HUES48 (cell line): ENCODE results near the gene CARD9.

Experiments used
- H3K27ac ChIP-seq: one replicate; pipeline ENCODE4 v1.7.0; 2013; ENCODE audit warnings: low read depth, low read length, inconsistent platforms
- H3K27me3 ChIP-seq: 2 replicates; pipeline ENCODE4 v1.6.1; 2013; ENCODE audit warnings: mild to moderate bottlenecking, low read length; ENCODE audit not compliant: control insufficient read depth, insufficient read depth
- H3K36me3 ChIP-seq: 2 replicates; pipeline ENCODE4 v1.6.1; 2013; ENCODE audit warnings: low read length; ENCODE audit not compliant: control insufficient read depth, insufficient read depth
- H3K4me1 ChIP-seq: 2 replicates; pipeline ENCODE4 v1.6.1; 2013; ENCODE audit warnings: mild to moderate bottlenecking, low read length; ENCODE audit not compliant: control insufficient read depth, insufficient read depth
- H3K4me3 ChIP-seq: 2 replicates; pipeline ENCODE4 v1.5.1; 2013; ENCODE audit warnings: mild to moderate bottlenecking, low read depth, low read length
- H3K9ac ChIP-seq: 2 replicates; pipeline ENCODE4 v1.6.1; 2013; ENCODE audit warnings: mild to moderate bottlenecking, low read depth, low read length, moderate library complexity
- H3K9me3 ChIP-seq: 2 replicates; pipeline ENCODE4 v1.6.1; 2013; ENCODE audit warnings: low read length; ENCODE audit not compliant: control insufficient read depth, insufficient read depth

CARD9 gene

GRCh38 chr9:136345281-136346156, 27.9 kb downstream of the CARD9 start:
- Histone ChIP-seq H3K27ac (peak overlapping the region; percentile 40), H3K9ac (no peak overlapping the region), H3K9me3 (no peaks in the 10 kb centered on the region), H3K36me3 (no peaks in the 10 kb centered on the region), H3K4me1 (peaks cover 5% of the 10 kb centered on the region), H3K4me3 (no peak overlapping the region), H3K27me3 (no peaks in the 10 kb centered on the region)

- Histone ChIP-seq H3K9me3 (no peaks in the 10 kb centered on the region), H3K27ac (no peak overlapping the region), H3K27me3 (no peaks in the 10 kb centered on the region), H3K4me1 (peaks cover 5% of the 10 kb centered on the region), H3K9ac (no peak overlapping the region), H3K36me3 (no peaks in the 10 kb centered on the region), H3K4me3 (no peak overlapping the region)
Observed at GRCh38 chr9:136344544-136345280, 28.8 kb downstream of the CARD9 start.

DNA sequence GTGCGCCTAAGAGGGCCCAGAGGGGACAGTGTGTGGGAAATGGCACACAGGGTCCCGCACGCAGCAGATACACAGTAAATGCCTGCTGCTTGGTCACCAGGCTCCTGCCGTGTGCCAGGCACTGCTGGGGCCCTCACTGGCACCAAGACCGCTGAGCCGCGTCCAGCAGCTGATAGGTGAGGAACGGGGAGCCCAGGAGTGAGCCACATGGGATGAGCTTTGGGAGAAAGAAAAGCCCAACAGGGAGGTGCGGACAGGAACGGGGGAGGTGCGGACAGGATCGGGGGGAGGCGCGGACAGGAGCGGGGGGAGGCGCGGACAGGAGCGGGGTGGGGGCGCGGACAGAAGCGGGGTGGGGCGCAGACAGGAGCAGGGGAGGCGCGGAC, 29.6 kb downstream of the CARD9 start:
- no peaks in the 10 kb centered on the region for H3K36me3 ChIP-seq
- no peaks in the 10 kb centered on the region for H3K27me3 ChIP-seq
- H3K9me3 ChIP-seq, result no peaks in the 10 kb centered on the region
- no peak overlapping the region for H3K4me3 ChIP-seq
- H3K9ac ChIP-seq, result no peak overlapping the region
- H3K27ac ChIP-seq, result no peak overlapping the region
- H3K4me1 ChIP-seq, result peaks cover 5% of the 10 kb centered on the region

DNA sequence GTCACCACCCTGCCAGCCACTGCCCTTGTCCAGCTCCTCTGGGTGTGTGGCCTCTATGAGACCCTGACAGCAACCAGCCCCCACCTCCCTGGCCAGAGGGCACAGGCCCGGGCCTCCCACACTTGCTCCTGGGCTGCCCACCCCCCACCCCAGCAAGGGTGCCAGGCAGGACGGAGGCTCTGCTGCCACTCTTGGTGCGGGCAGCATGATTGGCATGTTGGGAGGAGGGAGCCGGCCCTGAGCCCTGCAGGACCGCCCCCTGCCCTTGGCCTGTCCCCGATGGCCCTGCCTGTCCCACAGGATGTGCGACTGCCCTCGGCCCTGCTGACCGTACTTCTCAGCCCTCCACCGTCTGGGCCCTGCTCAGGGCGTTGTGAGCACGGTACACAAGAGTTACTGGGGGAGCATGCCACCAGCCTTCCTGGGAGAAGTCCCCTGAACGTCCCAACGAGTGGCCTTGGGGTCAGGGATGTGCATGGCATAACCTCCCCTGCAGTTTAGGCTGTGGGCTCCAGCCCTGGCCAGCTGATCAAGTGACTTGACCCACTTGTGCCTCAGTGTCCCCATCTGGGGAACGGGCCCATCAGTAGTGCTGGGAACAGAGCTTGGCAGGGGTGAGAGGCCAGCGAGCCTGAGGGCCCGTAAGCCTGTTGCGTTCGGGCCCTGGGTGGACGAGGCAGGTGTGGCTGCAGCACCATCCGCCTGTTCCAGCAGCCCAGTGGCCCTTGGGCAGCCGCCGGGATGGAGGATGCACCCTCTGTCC, 30.2 kb downstream of the CARD9 start:
- Histone ChIP-seq H3K27me3 (no peaks in the 10 kb centered on the region), H3K4me1 (peaks cover 5% of the 10 kb centered on the region), H3K36me3 (no peaks in the 10 kb centered on the region), H3K27ac (peak overlapping the region; percentile 78), H3K4me3 (peak overlapping the region; percentile 54; the same call in 1 of the 2 replicates), H3K9me3 (no peaks in the 10 kb centered on the region), H3K9ac (0 out of 2 replicates have a peak overlapping the region, but pooled peaks have one; percentile 7)

DNA sequence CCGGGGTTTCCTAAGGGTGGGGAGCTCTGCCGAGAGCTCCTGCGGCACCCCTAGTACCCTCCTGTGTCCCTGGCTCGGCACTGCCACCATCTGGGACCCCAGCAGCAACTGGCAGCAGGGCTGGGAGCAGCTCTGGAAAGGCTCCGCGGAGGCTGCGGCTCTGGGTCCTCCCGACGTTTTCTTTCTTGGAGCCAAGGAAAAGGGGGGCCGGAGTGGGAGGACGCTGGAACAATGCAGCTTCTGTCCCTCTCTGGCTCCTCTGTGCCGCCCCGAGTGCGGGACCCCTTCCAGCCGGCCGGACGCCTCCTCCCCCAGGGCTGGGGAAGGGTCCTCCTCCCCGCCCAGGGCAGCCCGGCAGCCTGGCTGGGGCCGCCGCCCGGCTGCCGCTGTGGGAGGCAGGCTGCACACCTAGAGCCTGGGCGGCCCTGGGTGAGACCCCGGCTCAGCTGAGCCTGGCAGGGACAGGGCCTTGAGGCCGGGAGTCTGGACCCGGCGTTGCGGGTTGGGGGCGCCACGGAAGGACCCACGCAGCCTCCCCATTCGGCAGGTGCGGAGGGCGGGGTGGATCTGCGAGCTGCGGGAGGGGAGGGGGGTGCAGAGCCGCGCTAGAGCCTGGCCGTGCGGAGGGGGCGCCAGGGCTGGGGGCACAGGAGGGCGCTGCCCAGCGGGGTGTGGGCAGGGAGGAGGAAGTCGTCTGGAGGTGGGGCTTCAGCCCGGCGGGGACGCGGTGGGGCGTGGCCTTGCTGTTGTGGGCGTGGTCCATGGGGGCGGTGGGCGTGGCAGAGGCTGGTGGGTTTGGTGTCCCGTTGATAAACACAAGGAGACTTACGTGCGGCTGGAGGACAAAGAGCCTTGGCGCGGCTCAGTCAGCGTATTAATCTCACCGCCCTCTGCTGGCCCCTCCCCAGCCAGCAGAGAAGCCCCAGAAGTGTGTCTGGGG, 31.0 kb downstream of the CARD9 start:
- H3K9me3 ChIP-seq, result no peaks in the 10 kb centered on the region
- H3K9ac ChIP-seq, result 0 out of 2 replicates have a peak overlapping the region, but pooled peaks have one; percentile 7
- H3K27me3 ChIP-seq, result no peaks in the 10 kb centered on the region
- peak overlapping the region; percentile 78 for H3K27ac ChIP-seq
- H3K36me3 ChIP-seq, result no peaks in the 10 kb centered on the region
- peak overlapping the region; percentile 54 for H3K4me3 ChIP-seq
- peaks cover 5% of the 10 kb centered on the region for H3K4me1 ChIP-seq

GRCh38 chr9:136341769-136342168, 31.7 kb downstream of the CARD9 start:
- Histone ChIP-seq H3K27me3 (no peaks in the 10 kb centered on the region), H3K27ac (peak overlapping the region; percentile 50), H3K4me1 (peaks cover 5% of the 10 kb centered on the region), H3K4me3 (no peak overlapping the region), H3K9me3 (no peaks in the 10 kb centered on the region), H3K9ac (no peak overlapping the region), H3K36me3 (no peaks in the 10 kb centered on the region)

DNA sequence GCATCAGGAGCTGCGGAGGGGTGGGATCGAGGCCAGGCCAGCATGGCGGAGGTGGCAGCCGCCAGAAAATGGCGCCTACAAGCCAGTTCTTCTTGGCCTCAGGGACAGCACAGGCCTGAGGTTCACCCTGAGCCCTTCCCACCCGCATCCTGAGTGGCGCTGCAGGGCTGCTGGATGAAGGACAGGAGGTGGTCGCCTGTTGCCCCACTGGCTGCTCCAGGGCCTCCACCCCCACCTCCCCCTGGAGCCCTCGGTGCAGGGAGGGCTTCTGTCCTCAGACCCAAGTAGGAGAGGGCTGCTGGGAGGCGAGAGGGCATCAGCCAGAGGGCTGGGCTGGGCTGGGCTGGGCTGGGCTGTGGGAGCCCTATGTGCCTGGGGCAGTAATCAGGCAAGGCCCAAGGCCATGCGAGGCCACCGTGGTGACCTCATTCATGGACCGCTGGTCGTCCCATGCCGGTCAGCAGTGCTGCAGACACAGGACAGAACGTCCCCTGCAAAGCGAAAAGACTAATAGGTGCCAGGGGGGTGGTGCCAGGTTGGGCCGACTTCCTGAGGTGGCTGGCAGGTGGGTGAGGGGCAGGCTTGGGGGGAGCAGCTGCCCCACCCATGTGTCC, 32.3 kb downstream of the CARD9 start:
- Histone ChIP-seq H3K27ac (no peak overlapping the region), H3K27me3 (no peaks in the 10 kb centered on the region), H3K9ac (no peak overlapping the region), H3K4me3 (no peak overlapping the region), H3K9me3 (no peaks in the 10 kb centered on the region), H3K36me3 (no peaks in the 10 kb centered on the region), H3K4me1 (peaks cover 5% of the 10 kb centered on the region)

DNA sequence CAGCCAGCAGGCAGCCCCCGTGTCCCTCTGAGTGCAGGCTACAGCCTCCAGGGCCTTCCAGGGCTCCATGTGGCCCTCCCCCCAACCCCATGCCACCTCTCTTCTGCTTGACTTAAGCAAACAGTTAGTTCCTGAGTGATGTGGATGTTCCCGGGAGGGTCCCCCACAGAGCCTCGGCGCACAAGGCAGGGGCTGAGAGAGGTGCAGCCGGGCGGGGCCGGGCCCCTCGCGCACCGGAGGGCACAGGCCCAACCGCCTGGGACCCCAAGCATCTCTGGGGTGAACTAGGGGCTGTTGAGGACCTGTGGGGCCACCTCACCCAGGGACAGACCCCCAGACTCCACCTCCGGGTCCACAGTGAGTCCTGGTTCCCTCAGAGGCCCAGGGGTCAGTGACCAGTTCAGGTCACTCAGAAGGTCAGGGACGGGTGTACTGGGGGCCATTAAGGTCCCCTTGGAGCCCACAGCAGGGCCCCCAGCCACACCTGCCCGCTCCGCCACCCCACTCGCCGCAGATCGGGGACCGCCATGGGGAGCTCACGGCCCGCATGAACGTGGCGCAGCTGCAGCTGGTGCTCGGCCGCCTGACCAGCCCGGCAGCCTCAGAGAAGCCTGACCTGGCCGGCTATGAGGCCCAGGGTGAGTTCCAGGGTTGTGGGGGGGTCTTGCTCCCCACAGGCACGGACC, 33.0 kb downstream of the CARD9 start:
- H3K9ac ChIP-seq, result no peak overlapping the region
- no peak overlapping the region for H3K27ac ChIP-seq
- no peaks in the 10 kb centered on the region for H3K36me3 ChIP-seq
- peaks cover 5% of the 10 kb centered on the region for H3K4me1 ChIP-seq
- no peaks in the 10 kb centered on the region for H3K27me3 ChIP-seq
- no peaks in the 10 kb centered on the region for H3K9me3 ChIP-seq
- H3K4me3 ChIP-seq, result no peak overlapping the region

GRCh38 chr9:136339958-136340310, 33.5 kb downstream of the CARD9 start:
- Histone ChIP-seq H3K27me3 (no peaks in the 10 kb centered on the region), H3K9me3 (no peaks in the 10 kb centered on the region), H3K4me1 (peaks cover 5% of the 10 kb centered on the region), H3K4me3 (no peak overlapping the region), H3K27ac (no peak overlapping the region), H3K9ac (no peak overlapping the region), H3K36me3 (no peaks in the 10 kb centered on the region)
